ENCODE measurements around the gene SSBP2. TPM values are rescaled to one million over a fixed set of nuclear protein-coding genes. Genes with fewer than 3 reads are reported as not detected.
A peak's percentile ranks its signal among the peaks of the same experiment; 100 is the strongest.
"Not testable (repeated sequence)": the region's sequence is repeated elsewhere in the genome, so short reads cannot be mapped to it uniquely, and the experiment has no call there.

The SSBP2 gene
- total RNA-seq, 1 experiment from 2014 or later = 0.10 TPM

DNA sequence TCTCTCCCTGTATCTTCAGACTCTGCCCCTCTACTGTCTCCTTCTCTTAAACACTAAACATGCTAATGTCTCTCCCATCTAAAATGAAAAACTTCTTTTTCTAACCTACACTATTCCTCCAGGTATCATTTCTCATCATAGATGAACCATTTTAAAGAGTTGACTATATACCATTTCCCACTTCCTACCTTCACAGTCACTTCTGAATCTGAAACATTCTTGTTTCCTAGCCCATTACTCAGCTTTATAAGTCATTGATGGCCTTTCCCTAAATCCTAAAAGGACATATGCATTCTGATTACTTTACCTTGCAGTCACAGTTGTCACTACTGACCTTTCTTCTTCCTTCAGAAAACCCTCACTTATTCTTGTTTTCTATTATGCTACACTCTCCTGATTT is 118.2 kb downstream of the SSBP2 start:
- no peak for DNase-seq (ENCODE audit: low read depth)
- in situ Hi-C loops (cut with HindIII; ENCODE audit: low pct_unique_long_range_greater_than_20kb, low sequenced_read_pairs) = no loop called here

GRCh38 chr5:81631621-81632020 is 119.3 kb downstream of the SSBP2 start:
- no peak for DNase-seq (ENCODE audit: low read depth)
- in situ Hi-C loops (cut with HindIII; ENCODE audit: low pct_unique_long_range_greater_than_20kb, low sequenced_read_pairs) = no loop called here

GRCh38 chr5:81631124-81631523 is 119.8 kb downstream of the SSBP2 start:
- no peak for DNase-seq (ENCODE audit: low read depth)
- in situ Hi-C loops (cut with HindIII; ENCODE audit: low pct_unique_long_range_greater_than_20kb, low sequenced_read_pairs) = no loop called here

GRCh38 chr5:81630684-81631083 is 120.2 kb downstream of the SSBP2 start:
- DNase-seq (ENCODE audit: low read depth) = no peak
- in situ Hi-C loops (cut with HindIII; ENCODE audit: low pct_unique_long_range_greater_than_20kb, low sequenced_read_pairs) = no loop called here

DNA sequence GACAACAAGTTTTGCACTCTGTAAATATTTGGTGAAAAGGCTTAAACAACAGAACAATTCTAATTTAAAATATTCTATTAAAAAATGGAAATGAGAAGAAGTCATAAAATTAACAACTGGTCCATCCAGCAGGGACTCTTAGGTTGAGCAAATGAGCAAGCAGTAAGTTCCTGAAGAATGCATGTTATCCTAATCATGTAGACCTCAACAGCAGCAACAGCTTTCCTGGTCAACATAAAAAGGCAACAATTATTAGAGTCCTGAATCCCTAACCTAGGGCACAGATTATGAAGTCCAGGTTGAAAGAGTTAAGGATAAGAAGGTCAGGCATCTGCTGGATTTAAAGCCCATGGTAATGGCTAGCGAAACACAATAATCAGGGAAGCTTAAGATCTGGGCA is 120.9 kb downstream of the SSBP2 start:
- DNase-seq (ENCODE audit: low read depth) = no peak
- in situ Hi-C loops (cut with HindIII; ENCODE audit: low pct_unique_long_range_greater_than_20kb, low sequenced_read_pairs) = no loop called here

DNA sequence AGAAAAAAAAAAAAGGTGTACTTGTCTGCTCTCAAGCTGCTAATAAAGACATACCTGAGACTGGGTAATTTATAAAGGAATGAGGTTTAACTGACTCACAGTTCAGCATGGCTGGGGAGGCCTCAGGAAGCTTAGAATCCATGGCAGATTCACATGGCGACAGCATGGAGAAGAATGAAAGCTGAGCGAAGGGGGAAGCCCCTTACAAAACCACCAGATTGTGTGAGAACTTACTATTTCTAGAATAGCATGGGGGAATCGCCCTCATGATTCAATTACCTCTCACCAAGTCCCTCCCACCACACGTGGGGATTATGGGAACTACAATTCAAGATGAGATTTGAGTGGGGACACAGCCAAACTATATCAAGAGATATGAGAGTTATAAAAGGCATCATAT is 122.8 kb downstream of the SSBP2 start:
- in situ Hi-C loops (cut with HindIII; ENCODE audit: low pct_unique_long_range_greater_than_20kb, low sequenced_read_pairs); DNase-seq (ENCODE audit: low read depth): not testable (repeated sequence)

- peak; percentile 50 for DNase-seq (ENCODE audit: low read depth)
- in situ Hi-C loops (cut with HindIII; ENCODE audit: low pct_unique_long_range_greater_than_20kb, low sequenced_read_pairs) = no loop called here
Measured at GRCh38 chr5:81626524-81626923, 124.4 kb downstream of the SSBP2 start.

DNA sequence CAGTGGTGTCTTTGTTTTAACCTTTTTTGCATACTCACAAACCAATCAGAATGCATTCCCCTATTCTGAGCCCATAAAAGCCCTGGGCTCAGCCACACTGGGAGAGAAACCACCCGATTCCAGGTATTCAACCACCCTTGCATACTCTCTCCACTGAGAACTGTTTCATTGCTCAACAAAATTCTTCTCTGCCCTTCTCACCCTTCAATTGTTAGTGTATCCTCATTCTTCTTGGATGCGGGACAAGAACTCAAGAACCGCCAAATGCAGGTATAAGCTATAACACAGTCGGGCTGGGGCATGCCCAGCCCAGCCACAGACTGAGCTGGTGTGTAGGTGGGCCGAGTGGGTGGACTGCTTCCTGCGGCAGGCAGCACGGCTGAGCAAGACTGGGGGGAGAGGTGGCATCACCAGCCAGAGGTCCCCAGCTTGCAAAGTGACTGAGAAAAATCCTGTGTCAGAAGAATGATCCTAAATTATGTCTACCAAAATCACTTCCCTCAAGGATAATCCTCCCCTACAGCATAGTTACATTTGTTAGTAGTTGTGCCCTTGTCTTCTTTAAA is 141.0 kb downstream of the SSBP2 start:
- in situ Hi-C loops (cut with HindIII; ENCODE audit: low pct_unique_long_range_greater_than_20kb, low sequenced_read_pairs) = no loop called here
- DNase-seq (ENCODE audit: low read depth) = no peak

DNA sequence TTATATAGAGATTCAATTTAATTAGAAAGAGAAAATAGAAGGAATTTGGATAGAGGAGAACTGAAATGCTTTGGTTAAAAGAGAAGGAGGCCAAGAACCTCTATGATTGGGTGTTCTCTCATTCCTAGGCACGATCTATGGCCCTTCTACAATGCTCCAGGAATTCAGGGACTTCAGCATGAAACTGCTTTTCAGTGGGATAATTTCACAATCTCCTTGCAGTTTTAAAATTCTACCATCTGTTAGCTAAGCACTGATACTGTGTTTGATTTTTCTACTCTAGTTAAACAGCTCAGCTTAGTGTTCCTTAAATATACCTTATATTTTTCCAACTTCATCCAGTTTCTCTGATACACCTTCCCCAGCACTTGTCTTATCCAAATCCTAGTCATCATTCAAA is 141.9 kb downstream of the SSBP2 start:
- no peak for DNase-seq (ENCODE audit: low read depth)
- in situ Hi-C loops (cut with HindIII; ENCODE audit: low pct_unique_long_range_greater_than_20kb, low sequenced_read_pairs) = no loop called here

- in situ Hi-C loops (cut with HindIII; ENCODE audit: low pct_unique_long_range_greater_than_20kb, low sequenced_read_pairs) = no loop called here
- DNase-seq (ENCODE audit: low read depth) = no peak
Measured at GRCh38 chr5:81607693-81608092, 143.2 kb downstream of the SSBP2 start.

DNA sequence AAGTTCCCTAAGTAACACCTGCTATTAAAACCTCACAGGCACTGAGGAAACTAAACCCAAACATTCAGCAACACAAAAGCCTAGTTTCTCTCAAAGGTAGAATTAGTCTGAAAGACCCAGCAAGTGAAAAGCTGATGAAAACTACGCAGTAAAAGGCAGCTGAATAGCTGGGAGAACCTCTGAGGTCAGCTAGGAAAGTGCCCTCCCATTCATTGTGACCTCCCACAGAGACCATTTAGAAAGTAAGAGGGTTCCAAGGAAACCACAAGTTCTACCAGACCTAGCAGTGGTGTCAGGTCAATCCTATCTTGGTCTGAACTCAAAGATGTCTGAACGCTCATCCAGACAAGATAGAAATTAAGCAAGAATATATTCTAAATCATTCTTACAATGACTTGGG is 144.7 kb downstream of the SSBP2 start:
- in situ Hi-C loops (cut with HindIII; ENCODE audit: low pct_unique_long_range_greater_than_20kb, low sequenced_read_pairs) = no loop called here

GRCh38 chr5:81605299-81605698 is 145.6 kb downstream of the SSBP2 start:
- in situ Hi-C loops (cut with HindIII; ENCODE audit: low pct_unique_long_range_greater_than_20kb, low sequenced_read_pairs) = no loop called here
- DNase-seq (ENCODE audit: low read depth) = no peak

More for the DNA sequence above, 144.7 kb downstream of the SSBP2 start:
- no peak for DNase-seq (ENCODE audit: low read depth)

- in situ Hi-C loops (cut with HindIII; ENCODE audit: low pct_unique_long_range_greater_than_20kb, low sequenced_read_pairs) = no loop called here
- DNase-seq (ENCODE audit: low read depth) = no peak
Measured at GRCh38 chr5:81604193-81604592, 146.7 kb downstream of the SSBP2 start.

DNA sequence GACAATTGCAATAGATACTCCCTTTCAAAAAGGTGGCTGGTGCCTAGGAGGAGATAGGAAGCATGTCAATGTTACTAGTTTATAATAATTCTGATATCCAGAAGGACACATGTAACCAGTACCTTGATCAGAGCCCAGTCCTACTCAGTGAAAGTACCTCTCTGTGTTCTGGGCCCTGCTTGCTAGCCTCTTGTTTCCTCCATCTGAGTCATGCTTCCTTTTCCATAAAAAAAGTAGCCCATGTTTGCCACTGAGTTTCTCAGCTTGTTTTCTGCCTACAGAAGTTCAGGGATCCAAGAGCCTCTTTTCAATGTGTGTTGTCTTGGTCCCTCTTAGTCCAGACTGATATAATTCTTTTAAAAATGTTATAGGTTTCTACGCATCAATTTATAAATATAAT is 149.0 kb downstream of the SSBP2 start:
- in situ Hi-C loops (cut with HindIII; ENCODE audit: low pct_unique_long_range_greater_than_20kb, low sequenced_read_pairs) = no loop called here

GRCh38 chr5:81592085-81592484 is 158.8 kb downstream of the SSBP2 start:
- DNase-seq (ENCODE audit: low read depth); in situ Hi-C loops (cut with HindIII; ENCODE audit: low pct_unique_long_range_greater_than_20kb, low sequenced_read_pairs): not testable (repeated sequence)

More for the DNA sequence above, 149.0 kb downstream of the SSBP2 start:
- no peak for DNase-seq (ENCODE audit: low read depth)

GRCh38 chr5:81590498-81591384 is 160.2 kb downstream of the SSBP2 start:
- in situ Hi-C loops (cut with HindIII; ENCODE audit: low pct_unique_long_range_greater_than_20kb, low sequenced_read_pairs) = no loop called here
- DNase-seq (ENCODE audit: low read depth) = no peak

DNA sequence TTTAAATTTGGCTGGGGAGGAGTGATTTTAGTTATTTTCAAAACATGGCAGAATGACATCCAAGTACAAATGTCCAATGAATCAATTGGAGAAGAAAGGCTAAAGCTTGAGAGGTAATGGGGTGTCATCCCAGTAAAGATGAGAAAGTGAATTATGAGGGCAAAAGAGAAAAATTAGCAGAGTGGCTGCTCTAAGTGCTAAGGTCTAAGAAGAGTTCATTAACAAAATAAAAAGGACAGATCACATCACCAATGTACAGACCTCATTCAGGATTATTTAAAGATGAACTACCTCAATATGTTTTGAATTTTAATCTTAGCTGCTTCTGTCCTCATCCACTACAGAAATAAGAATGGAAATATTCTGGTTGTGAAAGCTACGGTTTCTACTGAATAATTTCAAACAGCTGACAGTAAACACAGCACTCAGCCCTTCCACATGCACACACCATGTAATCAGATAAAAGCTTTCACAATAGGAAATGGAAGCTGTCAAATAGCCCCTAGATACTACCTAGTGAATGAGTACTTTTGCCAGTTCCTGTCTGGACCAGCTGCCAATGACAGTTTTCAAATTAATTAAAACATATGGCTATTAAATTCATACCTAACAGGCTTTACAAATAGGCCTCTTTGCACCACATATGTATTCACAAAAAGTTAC is 171.5 kb downstream of the SSBP2 start:
- in situ Hi-C loops (cut with HindIII; ENCODE audit: low pct_unique_long_range_greater_than_20kb, low sequenced_read_pairs) = no loop called here
- no peak for DNase-seq (ENCODE audit: low read depth)

DNA sequence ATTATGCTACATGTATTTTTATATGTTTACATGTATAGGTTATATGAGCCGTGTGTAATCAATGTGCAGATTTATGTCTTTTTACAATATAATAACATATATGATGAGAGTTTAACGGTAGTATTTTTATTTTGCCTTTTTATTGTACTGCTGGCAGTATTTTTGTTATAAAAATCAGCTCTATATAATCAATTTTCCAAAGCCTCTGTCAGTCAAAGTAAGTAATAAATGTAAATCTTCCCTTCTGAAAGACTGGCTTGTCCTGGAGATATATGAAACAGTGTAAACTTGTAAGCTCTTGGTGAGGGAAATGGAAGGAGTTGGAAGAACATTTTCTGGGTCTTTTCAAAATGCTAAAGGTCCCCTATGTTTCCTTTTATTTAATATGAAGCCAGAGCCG is 173.8 kb downstream of the SSBP2 start:
- in situ Hi-C loops (cut with HindIII; ENCODE audit: low pct_unique_long_range_greater_than_20kb, low sequenced_read_pairs) = no loop called here
- DNase-seq (ENCODE audit: low read depth) = no peak

GRCh38 chr5:81575924-81576323 is 175.0 kb downstream of the SSBP2 start:
- in situ Hi-C loops (cut with HindIII; ENCODE audit: low pct_unique_long_range_greater_than_20kb, low sequenced_read_pairs) = no loop called here
- no peak for DNase-seq (ENCODE audit: low read depth)
